ENCODE measurements around the gene GABRG3.
A peak's percentile ranks its signal among the peaks of the same experiment; 100 is the strongest.

GABRG3 gene

GRCh38 chr15:27064080-27064479 lies 93.1 kb downstream of the GABRG3 start:
- no peak for DNase-seq (ENCODE audit: low spot score)

DNA sequence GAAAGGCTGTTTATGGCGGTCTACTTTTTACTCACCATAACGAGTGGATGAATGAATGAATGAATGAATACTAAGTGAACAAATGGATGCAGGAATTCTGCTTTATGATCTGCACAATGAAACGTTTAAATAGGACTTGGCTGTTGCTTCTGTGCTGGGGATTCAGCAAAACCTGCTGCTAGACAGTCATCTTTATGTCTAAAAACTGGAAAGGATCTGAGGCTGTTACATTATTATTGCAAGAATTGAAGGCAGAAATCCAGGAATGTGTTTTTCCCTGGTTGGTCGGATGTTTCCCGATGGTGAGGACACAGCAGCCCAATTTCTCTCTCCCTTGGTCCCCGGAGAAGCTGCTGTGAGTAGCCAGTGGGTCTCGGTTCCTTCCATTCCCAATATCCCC lies 94.2 kb downstream of the GABRG3 start:
- no peak for DNase-seq (ENCODE audit: low spot score)

DNA sequence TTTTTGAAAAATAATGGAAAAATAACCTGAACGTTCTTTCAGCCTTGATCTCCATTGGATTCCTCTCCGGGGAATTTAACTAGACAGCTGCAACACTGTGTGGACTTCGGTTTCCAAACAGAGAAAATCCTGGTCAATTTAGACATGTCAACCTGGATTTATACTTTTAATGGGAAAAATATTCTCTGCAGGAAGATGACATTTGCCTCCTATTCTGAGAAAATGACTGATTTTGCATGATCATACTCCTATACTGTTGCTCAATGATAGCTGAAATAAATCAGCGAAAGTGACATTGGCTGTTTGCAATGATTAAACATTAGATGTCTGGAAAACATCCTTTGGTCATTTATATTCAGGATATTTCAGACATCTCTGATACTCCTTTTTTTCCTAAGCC lies 94.8 kb downstream of the GABRG3 start:
- DNase-seq (ENCODE audit: low spot score) = no peak

DNA sequence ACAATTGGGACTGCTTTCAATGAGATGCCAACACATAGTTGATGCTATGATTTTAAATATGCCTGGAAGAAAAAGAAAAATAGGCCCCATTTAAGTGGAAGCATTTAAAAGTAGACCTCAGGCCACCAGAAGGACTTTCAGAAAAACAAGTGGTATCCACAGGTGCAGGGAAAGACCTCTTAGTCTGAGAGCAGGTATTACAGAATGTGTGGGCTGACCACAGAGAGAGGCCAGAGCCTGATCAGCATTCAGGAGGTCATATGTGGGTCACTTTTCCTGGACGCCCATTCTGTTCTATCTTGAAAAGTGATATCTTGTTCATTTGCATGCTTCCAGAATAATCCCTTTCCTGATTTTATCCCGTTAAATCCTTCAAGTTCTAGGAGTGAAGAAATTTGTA lies 95.5 kb downstream of the GABRG3 start:
- DNase-seq (ENCODE audit: low spot score) = no peak

DNA sequence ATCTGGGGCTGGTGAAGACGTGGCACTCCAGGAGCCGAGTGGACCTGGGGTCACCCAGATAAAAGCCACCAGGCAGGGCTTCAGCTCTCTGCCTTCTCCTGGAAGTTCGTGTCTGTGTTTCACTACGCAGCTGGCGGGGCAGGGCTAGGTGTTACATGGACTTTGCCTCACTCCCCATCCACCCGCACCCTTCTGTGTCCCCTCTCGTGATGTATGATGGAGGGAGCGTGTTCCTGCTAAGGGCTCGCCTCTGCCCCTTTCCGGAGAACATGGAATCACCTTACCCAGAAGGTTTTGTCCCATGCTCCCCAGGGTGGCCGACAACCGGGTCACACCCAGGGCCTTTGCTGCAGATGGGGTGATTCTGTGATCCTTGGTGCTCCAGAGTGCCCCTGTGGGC lies 96.2 kb downstream of the GABRG3 start:
- DNase-seq (ENCODE audit: low spot score) = no peak

- DNase-seq (ENCODE audit: low spot score) = no peak
These were observed 99.9 kb downstream of the GABRG3 start for GRCh38 chr15:27070841-27071240.

GRCh38 chr15:27074179-27074578 lies 103.2 kb downstream of the GABRG3 start:
- DNase-seq (ENCODE audit: low spot score) = no peak

- DNase-seq (ENCODE audit: low spot score) = no peak
These were observed 106.8 kb downstream of the GABRG3 start for GRCh38 chr15:27077790-27078189.

GRCh38 chr15:27081676-27082418 lies 110.9 kb downstream of the GABRG3 start:
- no peak for DNase-seq (ENCODE audit: low spot score)

GRCh38 chr15:27082526-27082925 lies 111.5 kb downstream of the GABRG3 start:
- DNase-seq (ENCODE audit: low spot score) = no peak

DNA sequence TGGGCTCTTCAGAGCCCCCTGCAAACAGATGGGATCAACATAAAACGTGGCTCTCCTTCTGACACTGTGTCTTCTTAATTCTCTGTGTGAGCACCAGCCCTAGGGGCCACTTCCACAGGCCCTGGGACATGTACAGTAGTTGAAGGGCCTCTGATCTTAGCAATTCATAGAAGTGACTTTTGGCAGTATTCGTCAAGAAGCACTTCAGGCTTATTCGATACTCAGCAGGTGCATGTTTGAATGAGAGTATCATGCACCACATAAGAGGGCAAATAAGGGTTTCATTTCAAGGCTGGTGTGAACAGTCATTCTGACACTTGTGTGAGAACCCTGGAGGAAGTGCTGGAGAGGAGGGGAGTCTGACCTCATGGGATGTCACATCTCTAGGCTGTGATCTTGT lies 113.9 kb downstream of the GABRG3 start:
- DNase-seq (ENCODE audit: low spot score) = no peak

DNA sequence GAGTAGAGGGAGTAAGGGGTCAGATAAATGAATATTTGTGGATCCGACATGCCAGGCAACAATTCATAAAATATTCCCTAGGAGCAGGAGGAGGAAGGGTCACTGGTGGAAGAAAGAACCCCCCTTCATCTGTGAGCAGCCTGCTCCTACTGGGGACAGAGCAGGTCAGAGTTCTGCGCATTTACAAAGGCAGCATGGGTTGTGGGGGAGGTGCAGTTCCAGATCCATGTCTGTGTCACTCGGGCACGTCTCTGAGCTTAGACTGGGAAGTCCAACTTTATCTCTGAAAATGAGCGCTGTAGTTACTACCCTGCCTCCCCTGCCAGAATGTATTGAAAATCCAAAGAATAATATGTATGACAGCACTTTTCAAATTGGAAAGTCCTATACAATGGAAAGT lies 115.2 kb downstream of the GABRG3 start:
- no peak for DNase-seq (ENCODE audit: low spot score)

GRCh38 chr15:27086805-27087204 lies 115.8 kb downstream of the GABRG3 start:
- no peak for DNase-seq (ENCODE audit: low spot score)

GRCh38 chr15:27087651-27088583 lies 116.9 kb downstream of the GABRG3 start:
- no peak for DNase-seq (ENCODE audit: low spot score)

DNA sequence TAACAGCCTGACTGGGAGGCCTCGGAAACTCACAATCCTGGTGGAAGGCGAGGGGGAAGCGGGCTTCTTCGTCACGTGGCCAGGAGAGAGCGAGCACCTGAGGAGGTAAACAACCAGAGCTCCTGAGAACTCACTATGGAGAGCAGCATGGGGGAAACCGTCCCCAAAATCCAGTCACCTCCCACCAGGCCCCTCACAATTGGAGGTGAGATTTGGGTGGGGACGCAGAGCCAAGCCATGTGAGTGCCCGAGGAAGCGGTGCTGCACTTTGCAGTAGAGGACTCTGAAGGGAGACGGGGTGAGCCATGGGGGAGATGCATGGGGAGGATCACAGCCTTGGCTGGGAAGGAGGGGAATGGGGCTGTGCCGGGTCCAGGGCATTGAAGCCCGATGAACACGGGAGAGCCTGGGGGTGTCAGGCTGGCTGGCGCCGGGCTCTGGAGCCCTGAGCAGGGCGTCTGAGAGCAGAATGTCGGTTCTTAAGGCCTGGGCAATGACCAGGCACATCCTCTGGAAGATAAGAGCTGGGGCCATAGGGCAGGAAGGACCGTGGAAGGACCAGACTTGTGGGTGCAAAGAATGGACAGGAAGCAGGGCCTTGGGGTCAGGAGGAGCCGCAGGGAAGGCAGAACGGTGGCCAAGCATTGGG lies 117.7 kb downstream of the GABRG3 start:
- DNase-seq (ENCODE audit: low spot score) = no peak

GRCh38 chr15:27089233-27089586 lies 118.2 kb downstream of the GABRG3 start:
- DNase-seq (ENCODE audit: low spot score) = no peak

DNA sequence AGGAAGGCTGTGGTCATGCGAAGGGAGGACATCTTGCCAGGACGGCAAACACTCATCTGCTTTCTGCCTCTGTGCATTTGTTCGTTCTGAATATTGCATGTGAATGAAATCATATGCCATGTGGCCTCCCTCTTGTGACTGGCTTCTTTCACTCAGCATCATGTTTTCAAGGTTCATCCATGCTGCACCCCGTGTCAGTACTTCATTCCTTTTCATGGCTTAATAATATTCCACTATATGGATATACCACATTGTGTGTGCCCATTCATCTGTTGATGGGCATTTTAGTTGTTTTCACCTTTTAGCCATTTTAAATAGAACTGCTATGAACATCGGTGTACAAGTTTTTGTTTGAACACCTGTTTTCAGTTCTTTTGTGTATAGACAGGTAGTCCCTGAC lies 118.7 kb downstream of the GABRG3 start:
- no peak for DNase-seq (ENCODE audit: low spot score)

GRCh38 chr15:27091270-27091940 lies 120.4 kb downstream of the GABRG3 start:
- no peak for DNase-seq (ENCODE audit: low spot score)

DNA sequence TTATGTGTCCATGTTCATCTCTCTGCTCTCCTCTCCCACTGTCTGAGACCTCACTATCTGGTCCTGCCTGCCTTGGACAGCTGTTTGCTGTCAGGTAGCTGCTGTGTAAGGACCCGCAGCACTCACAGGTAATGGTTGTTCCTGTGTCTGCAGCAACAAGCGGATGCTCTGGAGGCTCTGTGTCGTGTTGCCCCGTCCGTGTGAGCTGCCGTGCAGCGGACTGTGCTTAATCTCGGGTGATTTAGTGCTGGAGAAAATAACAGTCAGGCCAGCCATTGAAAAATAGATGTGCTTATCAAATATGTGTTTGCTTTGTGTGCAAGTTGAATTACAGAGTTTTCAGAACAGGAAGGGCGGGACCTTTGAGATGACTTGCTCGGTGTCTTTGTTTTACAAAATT lies 121.4 kb downstream of the GABRG3 start:
- DNase-seq (ENCODE audit: low spot score) = no peak

DNA sequence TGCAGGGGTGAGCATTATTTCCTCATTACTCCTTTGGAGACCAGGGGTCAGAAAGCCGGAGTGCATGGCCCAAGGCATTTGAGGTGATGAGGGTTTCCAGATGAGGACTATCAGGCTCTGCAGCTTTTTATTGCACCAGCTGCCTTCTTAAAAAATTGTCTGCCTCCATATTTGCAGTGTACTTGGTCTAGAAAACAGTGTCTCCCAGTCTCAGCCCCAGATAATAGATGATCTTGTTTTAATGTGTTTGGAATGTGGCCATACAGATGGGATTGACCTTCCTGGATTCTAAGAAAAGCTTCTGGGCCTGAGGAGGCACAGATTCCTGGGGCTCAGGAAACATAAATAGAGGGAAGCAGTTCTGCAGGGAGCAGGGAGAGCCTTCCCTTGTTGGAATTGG lies 123.3 kb downstream of the GABRG3 start:
- DNase-seq (ENCODE audit: low spot score) = no peak

DNA sequence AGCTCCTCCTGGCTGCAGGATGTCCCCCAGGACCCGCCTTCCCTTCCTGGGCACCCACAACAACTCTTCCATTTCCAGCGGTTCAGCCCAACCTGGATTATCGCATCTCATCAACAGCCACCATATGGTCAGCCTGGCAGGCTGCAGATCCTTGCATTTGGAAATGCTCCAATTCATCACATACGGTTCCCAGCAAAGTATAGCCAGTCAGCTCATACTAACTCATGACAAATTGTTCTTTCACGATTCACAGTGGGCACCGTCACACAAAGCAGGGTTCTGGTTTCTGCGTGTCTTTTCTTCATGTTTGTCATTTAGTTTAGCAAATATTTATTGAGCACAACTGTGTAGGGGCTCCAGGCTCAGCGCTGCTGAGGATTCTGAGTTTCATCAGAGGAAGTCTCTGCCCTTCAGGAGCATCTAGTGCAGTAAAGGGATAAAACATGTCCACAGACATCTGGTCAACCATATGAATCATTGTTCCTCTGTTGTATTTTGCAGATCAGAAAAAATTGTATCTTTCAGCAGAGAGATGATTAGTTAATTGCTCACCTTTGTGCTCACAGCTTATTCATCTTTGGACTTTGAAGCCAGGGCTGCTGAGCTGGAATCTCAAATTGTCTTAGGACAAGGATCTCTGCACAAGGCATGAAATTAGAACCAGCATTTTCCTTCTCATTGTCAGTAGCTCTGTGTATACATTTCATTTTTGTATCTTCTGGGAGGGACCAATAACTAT lies 125.1 kb downstream of the GABRG3 start:
- DNase-seq (ENCODE audit: low spot score) = peak; percentile 34

- DNase-seq (ENCODE audit: low spot score) = no peak
These were observed 126.5 kb downstream of the GABRG3 start for GRCh38 chr15:27097506-27097905.

Measured in cerebellar cortex (tissue), 1 donor.